Cardiac muscle cell (in vitro differentiated cells and primary cell): Measurements from ENCODE around the gene FGF5. TPM values are rescaled to one million over a fixed set of nuclear protein-coding genes. Genes with fewer than 3 reads are reported as not detected.

Experiments
- DNase-seq, 2 donors: peaks; one replicate each; pipeline versions ENCODE4 v3.0.0 to v3.0.0-alpha.2; 2010 to 2017; ENCODE audit warnings: low read depth in 1 of 2, low spot score in 1 of 2
- H3K27ac ChIP-seq: fragments of 200-600 bp; sonication (generic); 2 replicates; pipeline ENCODE4 v1.5.1; 2016
- H3K27me3 ChIP-seq: fragments of 200-600 bp; sonication (generic); 2 replicates; pipeline ENCODE4 v1.6.0; 2016; ENCODE audit warnings: control low read depth
- H3K36me3 ChIP-seq: fragments of 200-600 bp; sonication (generic); 2 replicates; pipeline ENCODE4 v1.5.1; 2016; ENCODE audit warnings: control low read depth
- H3K4me1 ChIP-seq: fragments of 200-600 bp; sonication (generic); 2 replicates; pipeline ENCODE4 v1.8.1; 2017; ENCODE audit warnings: low read depth, mild to moderate bottlenecking, mixed run types
- H3K4me3 ChIP-seq: fragments of 200-600 bp; sonication (generic); 2 replicates; pipeline ENCODE4 v1.5.1; 2016; ENCODE audit warnings: mild to moderate bottlenecking
- H3K9me3 ChIP-seq: fragments of 200-600 bp; sonication (generic); 2 replicates; pipeline ENCODE4 v1.5.1; 2017; ENCODE audit warnings: low read depth, mild to moderate bottlenecking, control low read depth
- CTCF ChIP-seq: IDR thresholded peaks from 2 replicates; pipeline ENCODE4 v1.5.1; 2012; ENCODE audit warnings: low read depth, mild to moderate bottlenecking, low read length
- polyA plus RNA-seq: library from polyadenylated mRNA; unstranded; fragments of >200 nt; fragmentation: Nextera tagmentation; extraction: Ambion mirVana; gene quantifications from 2 replicates; pipeline ENCODE4 v1.2.1, GENCODE V29; 2016
- total RNA-seq: library from RNA; depleted of rRNA; stranded (reverse); fragments of >200 nt; gene quantifications from 2 replicates; pipeline ENCODE4 v1.2.3, GENCODE V29; 2016

Gene FGF5
- total and polyA plus RNA-seq, 2 experiments from 2014 or later = 0.21 to 2.0 TPM

DNA sequence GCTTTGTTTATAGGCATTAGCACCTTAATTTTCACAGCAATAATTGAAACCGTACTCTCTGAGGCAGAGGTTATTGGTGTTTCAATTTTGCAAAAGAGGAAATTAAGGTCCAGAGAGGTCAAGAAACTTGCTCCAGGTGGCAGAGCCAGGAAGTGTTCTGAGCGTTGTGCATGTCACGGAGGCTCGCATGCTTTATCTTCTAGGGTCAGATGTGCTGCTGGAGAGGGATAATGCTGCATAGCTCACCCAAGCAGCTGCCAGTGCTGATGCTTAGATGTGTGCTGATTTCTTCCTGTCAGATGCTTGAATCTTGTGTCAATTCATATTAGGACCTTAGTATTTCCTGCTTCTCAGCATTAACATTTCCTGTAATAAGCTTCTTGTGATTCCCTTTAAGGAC is 13.0 kb upstream of the FGF5 start:
- H3K36me3 ChIP-seq = no peaks in the 10 kb centered on the region

GRCh38 chr4:80254114-80254513 is 12.3 kb upstream of the FGF5 start:
- Histone ChIP-seq H3K4me1 (peaks cover 3% of the 10 kb centered on the region), H3K27ac (no peak overlapping the region), H3K4me3 (no peak overlapping the region), H3K27me3 (peaks cover 30% of the 10 kb centered on the region), H3K9me3 (no peaks in the 10 kb centered on the region), H3K36me3 (no peaks in the 10 kb centered on the region)
- TF ChIP-seq CTCF = no peak
- no peak for DNase-seq

More for the DNA sequence above, 13.0 kb upstream of the FGF5 start:
- TF ChIP-seq CTCF = no peak
- H3K4me3 ChIP-seq = no peak overlapping the region
- H3K27me3 ChIP-seq = peaks cover 30% of the 10 kb centered on the region
- H3K4me1 ChIP-seq = no peaks in the 10 kb centered on the region
- no peaks in the 10 kb centered on the region for H3K9me3 ChIP-seq
- H3K27ac ChIP-seq = no peak overlapping the region
- no peak for DNase-seq

DNA sequence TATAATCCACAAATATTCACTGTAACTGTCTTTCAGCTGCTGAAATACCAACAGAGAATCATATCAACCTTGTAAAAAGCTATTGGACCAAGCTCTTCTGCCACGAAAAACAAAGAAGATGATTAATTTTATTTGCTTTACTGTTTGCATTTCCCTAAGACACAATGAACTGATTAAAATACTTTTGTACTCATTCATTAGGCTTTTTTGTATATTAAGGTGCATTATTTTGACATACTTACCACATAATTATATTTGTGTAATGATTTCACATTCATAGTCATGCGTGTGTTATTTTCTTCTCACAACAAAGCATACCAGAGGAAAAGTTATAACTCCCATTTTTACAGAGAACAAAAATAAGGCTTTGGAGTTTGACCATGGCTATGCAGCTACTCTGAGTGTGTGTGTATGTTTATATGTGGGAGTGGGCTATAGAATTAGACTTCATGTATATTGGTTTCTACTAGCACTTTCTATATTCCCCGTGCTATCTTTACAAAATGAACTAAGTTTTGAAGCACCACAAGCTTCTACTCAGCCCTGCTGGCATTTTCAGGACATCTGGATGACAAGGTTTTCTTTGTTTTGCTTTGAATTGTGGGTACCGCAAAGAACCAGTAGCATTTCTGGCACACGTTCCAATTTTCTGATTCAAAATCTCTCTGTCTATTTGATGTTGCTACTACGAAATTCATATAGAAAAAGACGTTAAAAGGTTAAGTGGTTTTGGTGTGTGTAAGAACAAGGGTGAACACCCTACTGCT is 11.0 kb upstream of the FGF5 start:
- H3K27me3 ChIP-seq = peaks cover 40% of the 10 kb centered on the region
- no peak for DNase-seq

DNA sequence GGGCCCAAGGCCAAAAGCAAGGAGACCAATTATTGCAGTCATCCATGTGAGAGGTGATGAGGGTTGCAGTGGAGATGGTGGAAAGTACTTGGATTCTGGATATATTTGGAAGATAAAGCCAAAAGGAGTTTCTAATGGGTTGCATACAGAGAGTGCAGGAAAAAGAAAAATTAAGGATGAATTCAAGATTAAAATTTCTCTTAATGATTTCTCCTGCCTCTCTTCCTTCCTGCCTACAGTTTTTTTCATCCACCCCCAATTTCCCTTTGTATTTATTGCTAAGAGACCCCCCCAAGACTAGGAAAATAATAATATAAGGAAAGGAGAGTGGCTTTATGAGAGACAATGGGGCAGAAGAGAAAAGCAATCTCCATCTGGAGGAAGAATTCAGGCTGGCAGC is 8.6 kb upstream of the FGF5 start:
- H3K27ac ChIP-seq = no peak overlapping the region
- H3K4me1 ChIP-seq = peaks cover 3% of the 10 kb centered on the region
- no peaks in the 10 kb centered on the region for H3K36me3 ChIP-seq
- H3K27me3 ChIP-seq = peaks cover 42% of the 10 kb centered on the region
- no peaks in the 10 kb centered on the region for H3K9me3 ChIP-seq
- no peak for DNase-seq
- no peak overlapping the region for H3K4me3 ChIP-seq
- TF ChIP-seq CTCF = no peak

More for the DNA sequence above, 11.0 kb upstream of the FGF5 start:
- no peaks in the 10 kb centered on the region for H3K9me3 ChIP-seq
- no peak overlapping the region for H3K4me3 ChIP-seq
- peaks cover 3% of the 10 kb centered on the region for H3K4me1 ChIP-seq
- no peak overlapping the region for H3K27ac ChIP-seq
- H3K36me3 ChIP-seq = no peaks in the 10 kb centered on the region
- no peak for TF ChIP-seq CTCF

DNA sequence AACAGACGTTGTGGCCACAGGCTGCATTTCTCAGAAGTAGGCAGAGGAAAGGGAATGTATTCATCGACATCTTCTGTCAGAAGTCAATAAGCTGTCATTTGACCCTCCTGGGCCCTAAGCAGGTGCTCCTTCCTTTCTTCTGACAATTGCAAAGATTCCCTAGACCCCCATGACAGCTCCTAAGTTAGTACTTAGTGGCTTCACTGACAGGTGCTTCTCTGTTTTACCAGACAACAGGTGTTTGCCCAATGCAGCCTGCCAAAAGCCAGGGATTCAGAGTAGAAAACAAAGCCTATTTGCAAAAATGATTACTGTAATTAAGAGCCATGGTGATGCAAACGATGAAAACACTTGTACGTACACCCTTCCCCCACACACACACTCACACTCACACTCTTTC is 7.5 kb upstream of the FGF5 start:
- no peak overlapping the region for H3K27ac ChIP-seq
- H3K27me3 ChIP-seq = peaks cover 54% of the 10 kb centered on the region
- DNase-seq = no peak
- no peak for TF ChIP-seq CTCF
- H3K36me3 ChIP-seq = no peaks in the 10 kb centered on the region
- peaks cover 3% of the 10 kb centered on the region for H3K4me1 ChIP-seq
- no peak overlapping the region for H3K4me3 ChIP-seq
- no peaks in the 10 kb centered on the region for H3K9me3 ChIP-seq
